CD4-positive, alpha-beta T cell treated with Interleukin-6 for 4 hours (primary cell): ENCODE measurements around the gene PARP14.
"Not testable (repeated sequence)": the region's sequence is repeated elsewhere in the genome, so short reads cannot be mapped to it uniquely, and the experiment has no call there.

Experiments
- DNase-seq: peaks from one replicate; pipeline ENCODE4 v3.0.0-alpha.2; 2020; ENCODE audit warnings: mixed read lengths

PARP14 gene

GRCh38 chr3:122680475-122681283 lies at the start of gene PARP14:
Gene PARP14, plus strand, starts transcription at chr3:122680839. Its CDS starts 45 bp downstream, at chr3:122680884.
- DNase-seq, result peak; percentile 71

- DNase-seq, result no peak
These were observed 44.9 kb upstream of the PARP14 start for GRCh38 chr3:122635789-122636188.

- DNase-seq, result no peak
These were observed 43.9 kb upstream of the PARP14 start for GRCh38 chr3:122636697-122637096.

- no peak for DNase-seq
These were observed 40.1 kb upstream of the PARP14 start for GRCh38 chr3:122640437-122640999.

GRCh38 chr3:122642935-122643334 lies 37.7 kb upstream of the PARP14 start:
- no peak for DNase-seq

- DNase-seq, result peak; percentile 8
These were observed 34.3 kb upstream of the PARP14 start for GRCh38 chr3:122646146-122646988.

GRCh38 chr3:122651233-122651907 lies 29.3 kb upstream of the PARP14 start:
- not testable (repeated sequence) for DNase-seq

GRCh38 chr3:122651962-122652361 lies 28.7 kb upstream of the PARP14 start:
- not testable (repeated sequence) for DNase-seq

- DNase-seq, result not testable (repeated sequence)
These were observed 22.3 kb upstream of the PARP14 start for GRCh38 chr3:122658336-122658735.

- peak; percentile 12 for DNase-seq
These were observed 20.2 kb upstream of the PARP14 start for GRCh38 chr3:122660297-122660974.

GRCh38 chr3:122661633-122662032 lies 19.0 kb upstream of the PARP14 start:
- DNase-seq, result peak; percentile 19

GRCh38 chr3:122662505-122662904 lies 18.1 kb upstream of the PARP14 start:
- no peak for DNase-seq

- DNase-seq, result no peak
These were observed 15.3 kb upstream of the PARP14 start for GRCh38 chr3:122665226-122665786.

- DNase-seq, result no peak
These were observed 14.8 kb upstream of the PARP14 start for GRCh38 chr3:122665881-122666280.

- DNase-seq, result peak; percentile 11
These were observed 11.5 kb upstream of the PARP14 start for GRCh38 chr3:122668930-122669730.

GRCh38 chr3:122671553-122671952 lies 9.1 kb upstream of the PARP14 start:
- no peak for DNase-seq

GRCh38 chr3:122674339-122674738 lies 6.3 kb upstream of the PARP14 start:
- no peak for DNase-seq

GRCh38 chr3:122676759-122677158 lies 3.9 kb upstream of the PARP14 start:
- no peak for DNase-seq

- DNase-seq, result no peak
These were observed 3.4 kb upstream of the PARP14 start for GRCh38 chr3:122677216-122677615.

GRCh38 chr3:122678506-122678905 lies 2.1 kb upstream of the PARP14 start:
- no peak for DNase-seq
